Thoracic aorta (tissue), 2 donors: ENCODE measurements around the gene ZNF223. TPM values are rescaled to one million over a fixed set of nuclear protein-coding genes. Genes with fewer than 3 reads are reported as not detected.

Experiments used
- ATAC-seq: fragments of 150-250 bp; one replicate; pipeline ENCODE4 v1.8.0; 2017; ENCODE audit warnings: low read depth; ENCODE audit not compliant: insufficient number of reproducible peaks, low FRiP score
- DNase-seq: peaks from one replicate; pipeline ENCODE4 v3.0.0-alpha.2; 2020; ENCODE audit warnings: low spot score
- H3K27ac ChIP-seq, 2 donors: fragments of 200-600 bp; sonication (generic); 1 replicate in 1 of 2; 2 replicates in 1 of 2; pipeline ENCODE4 v1.5.1; 2016; ENCODE audit warnings: mild to moderate bottlenecking in 2 of 2, moderate library complexity in 2 of 2
- H3K27me3 ChIP-seq: fragments of 200-600 bp; sonication (generic); replicated peaks from 2 replicates; pipeline ENCODE4 v1.6.0; 2016; ENCODE audit warnings: mild to moderate bottlenecking; ENCODE audit not compliant: insufficient read depth
- H3K36me3 ChIP-seq: fragments of 200-600 bp; sonication (generic); one replicate; pipeline ENCODE4 v1.5.1; 2016
- H3K4me1 ChIP-seq, 2 donors: fragments of 200-600 bp; sonication (generic); 1 replicate in 1 of 2; 2 replicates in 1 of 2; pipeline versions ENCODE4 v1.5.1 to v1.6.0; 2016; ENCODE audit warnings: low read depth in 2 of 2, mild to moderate bottlenecking in 1 of 2; ENCODE audit not compliant: control insufficient read depth in 1 of 2
- H3K4me3 ChIP-seq: fragments of 200-600 bp; sonication (generic); 2 replicates; pipeline ENCODE4 v1.5.1; 2016; ENCODE audit warnings: mild to moderate bottlenecking
- H3K9me3 ChIP-seq: fragments of 200-600 bp; sonication (generic); 2 replicates; pipeline ENCODE4 v1.5.1; 2016
- total RNA-seq, 2 donors: library from RNA; depleted of rRNA; stranded (reverse); fragments of >200 nt; gene quantifications; one replicate each; pipeline versions ENCODE4 v1.1.0 to v1.2.3, GENCODE V29; 2016
- TF ChIP-seq, protein P1 (sequence below): fragments of 200-600 bp; sonication (generic); IDR thresholded peaks from one replicate; pipeline ENCODE4 v1.5.1; 2019; ENCODE audit warnings: antibody characterized with exemption

The ZNF223 gene
- total RNA-seq, 2 donors from 2014 or later = 2.0 to 6.6 TPM

DNA sequence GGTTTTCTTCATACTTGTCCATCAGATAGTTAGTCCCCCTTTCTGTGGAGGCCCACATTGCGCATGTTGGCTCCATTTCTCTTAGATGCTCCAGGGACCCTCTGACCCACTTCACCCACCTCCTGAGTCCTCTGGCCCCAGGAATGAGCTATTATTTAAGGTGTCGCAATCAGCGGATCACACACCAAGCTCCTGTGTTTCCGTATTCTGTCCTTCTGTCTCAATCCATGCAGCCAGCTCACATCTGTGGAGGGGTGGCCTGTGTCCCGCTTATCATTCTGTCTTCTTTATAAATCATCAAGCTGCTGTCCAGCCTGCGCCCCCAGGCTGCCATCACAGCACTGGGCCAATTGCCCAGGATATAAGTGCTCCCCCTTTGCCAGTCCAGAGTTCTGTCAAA, 44.4 kb upstream of the ZNF223 start:
- DNase-seq (no peak), ATAC-seq (no peak)
- Histone ChIP-seq H3K36me3 (peaks cover 57% of the 10 kb centered on the region), H3K9me3 (peaks cover 38% of the 10 kb centered on the region), H3K27me3 (no peaks in the 10 kb centered on the region), H3K27ac (no peak overlapping the region), H3K4me1 (peaks cover 3 to 7% of the 10 kb centered on the region in 2 donors), H3K4me3 (no peak overlapping the region)
- TF ChIP-seq, protein P1, sequence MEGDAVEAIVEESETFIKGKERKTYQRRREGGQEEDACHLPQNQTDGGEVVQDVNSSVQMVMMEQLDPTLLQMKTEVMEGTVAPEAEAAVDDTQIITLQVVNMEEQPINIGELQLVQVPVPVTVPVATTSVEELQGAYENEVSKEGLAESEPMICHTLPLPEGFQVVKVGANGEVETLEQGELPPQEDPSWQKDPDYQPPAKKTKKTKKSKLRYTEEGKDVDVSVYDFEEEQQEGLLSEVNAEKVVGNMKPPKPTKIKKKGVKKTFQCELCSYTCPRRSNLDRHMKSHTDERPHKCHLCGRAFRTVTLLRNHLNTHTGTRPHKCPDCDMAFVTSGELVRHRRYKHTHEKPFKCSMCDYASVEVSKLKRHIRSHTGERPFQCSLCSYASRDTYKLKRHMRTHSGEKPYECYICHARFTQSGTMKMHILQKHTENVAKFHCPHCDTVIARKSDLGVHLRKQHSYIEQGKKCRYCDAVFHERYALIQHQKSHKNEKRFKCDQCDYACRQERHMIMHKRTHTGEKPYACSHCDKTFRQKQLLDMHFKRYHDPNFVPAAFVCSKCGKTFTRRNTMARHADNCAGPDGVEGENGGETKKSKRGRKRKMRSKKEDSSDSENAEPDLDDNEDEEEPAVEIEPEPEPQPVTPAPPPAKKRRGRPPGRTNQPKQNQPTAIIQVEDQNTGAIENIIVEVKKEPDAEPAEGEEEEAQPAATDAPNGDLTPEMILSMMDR = no peak

DNA sequence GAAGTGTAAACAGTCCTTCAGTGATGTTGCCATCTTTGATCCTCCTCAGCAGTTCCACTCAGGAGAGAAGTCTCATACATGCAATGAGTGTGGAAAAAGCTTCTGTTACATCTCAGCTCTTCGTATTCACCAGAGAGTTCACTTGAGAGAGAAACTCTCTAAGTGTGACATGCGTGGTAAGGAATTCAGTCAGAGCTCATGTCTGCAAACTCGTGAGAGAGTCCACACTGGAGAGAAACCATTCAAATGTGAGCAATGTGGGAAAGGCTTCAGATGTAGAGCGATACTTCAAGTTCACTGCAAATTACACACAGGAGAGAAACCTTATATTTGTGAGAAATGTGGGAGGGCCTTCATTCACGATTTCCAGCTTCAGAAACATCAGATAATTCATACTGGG, 41.4 kb upstream of the ZNF223 start:
- Histone ChIP-seq H3K4me1 (no peaks in the 10 kb centered on the region), H3K4me3 (peak overlapping the region; percentile 18), H3K27me3 (no peaks in the 10 kb centered on the region), H3K9me3 (peaks cover 57% of the 10 kb centered on the region), H3K36me3 (peaks cover 57% of the 10 kb centered on the region), H3K27ac (no peak overlapping the region)
- DNase-seq (no peak), ATAC-seq (no peak)
- TF ChIP-seq, protein P1 = no peak

DNA sequence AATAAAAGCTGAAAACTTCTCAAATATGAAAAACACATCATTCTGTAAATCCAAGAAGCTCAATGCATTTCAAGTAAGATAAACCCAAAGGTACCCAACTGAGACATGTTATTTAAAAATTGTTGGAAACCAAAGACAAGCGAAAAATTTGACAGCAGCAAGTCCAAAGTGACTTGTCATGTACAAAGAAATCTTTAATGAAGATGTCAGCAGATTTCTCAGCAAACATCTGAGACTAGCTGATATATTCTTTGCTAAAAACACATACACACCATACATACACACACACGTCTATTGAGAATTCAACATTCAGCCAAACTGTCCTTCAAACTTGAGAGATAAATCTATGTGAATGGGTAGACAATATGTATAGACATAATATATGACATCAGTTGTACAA, 32.3 kb upstream of the ZNF223 start:
- H3K27ac ChIP-seq = no peak overlapping the region
- peaks cover 3% of the 10 kb centered on the region for H3K9me3 ChIP-seq
- TF ChIP-seq, protein P1 = no peak
- DNase-seq = no peak
- no peak for ATAC-seq
- H3K36me3 ChIP-seq = no peaks in the 10 kb centered on the region
- no peak overlapping the region for H3K4me3 ChIP-seq
- H3K27me3 ChIP-seq = no peaks in the 10 kb centered on the region
- no peaks in the 10 kb centered on the region for H3K4me1 ChIP-seq

DNA sequence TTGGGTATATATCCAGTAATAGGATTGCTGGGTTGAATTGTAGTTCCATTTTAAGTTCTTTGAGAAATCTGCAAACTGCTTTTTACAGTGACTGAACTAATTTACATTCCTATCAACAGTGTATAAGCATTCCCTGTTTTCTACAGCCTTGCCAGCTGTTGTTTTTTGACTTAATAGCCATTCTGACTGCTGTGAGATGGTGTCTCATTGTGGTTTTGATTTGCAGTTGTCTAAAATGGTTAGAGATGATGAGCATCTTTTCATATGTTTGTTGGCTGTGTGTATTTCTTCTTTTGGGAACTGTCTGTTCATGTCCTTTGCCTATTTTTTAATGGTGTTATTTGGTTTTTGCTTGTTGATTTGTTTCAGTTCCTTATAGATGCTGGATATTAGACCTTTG, 30.6 kb upstream of the ZNF223 start:
- no peak for ATAC-seq
- Histone ChIP-seq H3K27ac (no peak overlapping the region), H3K27me3 (no peaks in the 10 kb centered on the region), H3K4me3 (no peak overlapping the region), H3K9me3 (no peaks in the 10 kb centered on the region), H3K4me1 (peaks cover 5% of the 10 kb centered on the region in 2 donors), H3K36me3 (no peaks in the 10 kb centered on the region)
- TF ChIP-seq, protein P1 = no peak
- DNase-seq = no peak

DNA sequence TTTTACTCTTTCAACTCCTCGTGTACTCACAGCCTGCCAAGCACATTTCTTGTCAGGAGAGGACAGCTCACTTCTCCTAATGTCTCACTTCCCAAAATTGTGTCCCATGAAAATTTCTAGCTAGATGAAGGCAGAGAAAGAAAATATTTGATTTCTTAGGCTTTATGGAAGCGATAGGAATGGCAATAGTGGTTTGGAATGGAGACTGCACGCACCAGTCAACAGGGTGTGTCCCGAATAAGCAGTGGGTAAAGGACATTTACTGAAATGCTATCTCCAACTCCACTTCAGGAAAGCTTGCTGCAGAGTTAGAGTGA, 27.0 kb upstream of the ZNF223 start:
- ATAC-seq (peak; percentile 36), DNase-seq (no peak)
- no peaks in the 10 kb centered on the region for H3K27me3 ChIP-seq
- H3K4me3 ChIP-seq = peak overlapping the region; percentile 79
- peaks cover 5% of the 10 kb centered on the region in 2 donors for H3K4me1 ChIP-seq
- TF ChIP-seq, protein P1 = no peak
- H3K9me3 ChIP-seq = peaks cover 12% of the 10 kb centered on the region
- H3K36me3 ChIP-seq = peaks cover 28% of the 10 kb centered on the region
- H3K27ac ChIP-seq = no peak overlapping the region
